Smooth muscle cell (in vitro differentiated cells): ENCODE data around the gene BORCS5. TPM values are rescaled to one million over a fixed set of nuclear protein-coding genes. Genes with fewer than 3 reads are reported as not detected.
"Not testable (repeated sequence)": the region's sequence is repeated elsewhere in the genome, so short reads cannot be mapped to it uniquely, and the experiment has no call there.

Experiments used
- DNase-seq: peaks from one replicate; lab custom pipeline; 2025; ENCODE audit not compliant: unreplicated experiment; lab: John Stamatoyannopoulos, UW
- H2AFZ ChIP-seq: fragments of 200-600 bp; sonication (generic); 2 replicates; pipeline ENCODE4 v1.6.0; 2016; ENCODE audit warnings: antibody characterized with exemption, low read depth, mild to moderate bottlenecking
- H3F3A ChIP-seq: fragments of 200-600 bp; sonication (generic); 2 replicates; pipeline ENCODE4 v1.6.0; 2017; ENCODE audit warnings: antibody characterized with exemption, low read depth
- H3K27ac ChIP-seq: fragments of 200-600 bp; sonication (generic); 2 replicates; pipeline ENCODE4 v1.5.1; 2016; ENCODE audit warnings: low read depth, mild to moderate bottlenecking
- H3K27me3 ChIP-seq: fragments of 200-600 bp; sonication (generic); 2 replicates; pipeline ENCODE4 v1.6.1; 2016; ENCODE audit warnings: low read depth, mild to moderate bottlenecking
- H3K36me3 ChIP-seq: fragments of 200-600 bp; sonication (generic); 2 replicates; pipeline ENCODE4 v1.5.1; 2016; ENCODE audit warnings: low read depth
- H3K4me1 ChIP-seq: fragments of 200-600 bp; sonication (generic); 2 replicates; pipeline ENCODE4 v1.5.1; 2016; ENCODE audit warnings: low read depth
- H3K4me2 ChIP-seq: fragments of 200-600 bp; sonication (generic); 2 replicates; pipeline ENCODE4 v1.6.0; 2016; ENCODE audit warnings: mild to moderate bottlenecking
- H3K4me3 ChIP-seq: fragments of 200-600 bp; sonication (generic); 2 replicates; pipeline ENCODE4 v1.5.1; 2016; ENCODE audit warnings: mild to moderate bottlenecking
- H3K79me2 ChIP-seq: fragments of 200-600 bp; sonication (generic); 2 replicates; pipeline ENCODE4 v1.6.0; 2016; ENCODE audit warnings: low read depth, mild to moderate bottlenecking
- H3K9ac ChIP-seq: fragments of 200-600 bp; sonication (generic); 2 replicates; pipeline ENCODE4 v1.6.0; 2016; ENCODE audit warnings: low read depth
- H3K9me3 ChIP-seq: fragments of 200-600 bp; sonication (generic); replicated peaks from 2 replicates; pipeline ENCODE4 v1.5.1; 2016; ENCODE audit warnings: low read depth
- H4K20me1 ChIP-seq: fragments of 200-600 bp; sonication (generic); 2 replicates; pipeline ENCODE4 v1.6.0; 2016; ENCODE audit warnings: low read depth
- WGBS: methylation state at CpG from one replicate; pipeline ENCODE4 v1.1.7; 2016; ENCODE audit warnings: low lambda C conversion rate; 5-methylcytosine and 5-hydroxymethylcytosine counted together
- polyA plus RNA-seq: library from polyadenylated mRNA; unstranded; fragments of >200 nt; fragmentation: Nextera tagmentation; extraction: Ambion mirVana; gene quantifications from 2 replicates; pipeline ENCODE4 v1.2.1, GENCODE V29; 2016
- total RNA-seq: library from RNA; depleted of rRNA; stranded (reverse); fragments of >200 nt; gene quantifications from 2 replicates; pipeline ENCODE4 v1.2.3, GENCODE V29; 2014
- TF ChIP-seq, protein P1 (sequence below): fragments of 200-600 bp; sonication (generic); IDR thresholded peaks from 2 replicates; pipeline ENCODE4 v1.5.1; 2017; ENCODE audit warnings: borderline replicate concordance, mild to moderate bottlenecking, antibody characterized with exemption; ENCODE audit not compliant: insufficient read depth, poor library complexity, severe bottlenecking

BORCS5 gene
- 11.2 and 29.8 TPM in 2 replicates for total RNA-seq
- 8.0 and 11.7 TPM in 2 replicates for polyA plus RNA-seq

GRCh38 chr12:12356896-12357718, at the start of gene BORCS5:
BORCS5 (plus strand) TSS chr12:12357078; CDS start chr12:12357452, 374 bp downstream.
- Histone ChIP-seq H3K9me3 (no peaks in the 10 kb centered on the region), H3K36me3 (no peaks in the 10 kb centered on the region), H3K4me2 (peak within 1 kb of the TSS; percentile 92), H3K4me1 (peaks cover 11% of the 10 kb centered on the region), H4K20me1 (peaks cover 2% of the 10 kb centered on the region), H3K4me3 (peak within 1 kb of the TSS; percentile 74), H3K27ac (peak within 1 kb of the TSS; percentile 79), H3K79me2 (peaks cover 23% of the 10 kb centered on the region), H3K9ac (peak within 1 kb of the TSS; percentile 77), H2AFZ (peak within 1 kb of the TSS; percentile 94), H3F3A (no peaks in the 10 kb centered on the region), H3K27me3 (no peaks in the 10 kb centered on the region)
- TF ChIP-seq, protein P1, sequence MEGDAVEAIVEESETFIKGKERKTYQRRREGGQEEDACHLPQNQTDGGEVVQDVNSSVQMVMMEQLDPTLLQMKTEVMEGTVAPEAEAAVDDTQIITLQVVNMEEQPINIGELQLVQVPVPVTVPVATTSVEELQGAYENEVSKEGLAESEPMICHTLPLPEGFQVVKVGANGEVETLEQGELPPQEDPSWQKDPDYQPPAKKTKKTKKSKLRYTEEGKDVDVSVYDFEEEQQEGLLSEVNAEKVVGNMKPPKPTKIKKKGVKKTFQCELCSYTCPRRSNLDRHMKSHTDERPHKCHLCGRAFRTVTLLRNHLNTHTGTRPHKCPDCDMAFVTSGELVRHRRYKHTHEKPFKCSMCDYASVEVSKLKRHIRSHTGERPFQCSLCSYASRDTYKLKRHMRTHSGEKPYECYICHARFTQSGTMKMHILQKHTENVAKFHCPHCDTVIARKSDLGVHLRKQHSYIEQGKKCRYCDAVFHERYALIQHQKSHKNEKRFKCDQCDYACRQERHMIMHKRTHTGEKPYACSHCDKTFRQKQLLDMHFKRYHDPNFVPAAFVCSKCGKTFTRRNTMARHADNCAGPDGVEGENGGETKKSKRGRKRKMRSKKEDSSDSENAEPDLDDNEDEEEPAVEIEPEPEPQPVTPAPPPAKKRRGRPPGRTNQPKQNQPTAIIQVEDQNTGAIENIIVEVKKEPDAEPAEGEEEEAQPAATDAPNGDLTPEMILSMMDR = peak; percentile 10
- DNase-seq = peak; percentile 73
- WGBS = under 1% methylated on average over 69 of the region's 72 CpGs

DNA sequence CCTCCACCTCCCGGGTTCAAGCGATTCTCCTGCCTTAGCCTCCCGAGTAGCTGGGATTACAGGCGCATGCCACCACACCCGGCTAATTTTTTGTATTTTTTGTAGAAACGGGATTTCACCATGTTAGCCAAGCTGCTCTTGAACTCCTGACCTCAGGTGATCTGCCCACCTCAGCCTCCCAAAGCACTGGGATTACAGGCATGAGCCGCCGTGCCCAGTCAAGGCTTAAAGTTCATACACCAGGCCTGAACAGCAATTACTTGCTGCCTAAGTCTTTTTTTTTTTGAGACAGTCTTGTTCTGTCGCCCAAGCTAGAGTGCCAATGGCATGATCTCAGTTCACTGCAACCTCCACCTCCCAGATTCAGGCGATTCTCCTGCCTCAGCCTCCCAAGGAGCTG, 46.2 kb upstream of the BORCS5 start:
- H3K79me2 ChIP-seq, DNase-seq, H3K27me3 ChIP-seq, H3K9ac ChIP-seq, H2AFZ ChIP-seq, H3K4me2 ChIP-seq, H3F3A ChIP-seq, H4K20me1 ChIP-seq, H3K27ac ChIP-seq, H3K36me3 ChIP-seq, H3K4me3 ChIP-seq, H3K4me1 ChIP-seq, H3K9me3 ChIP-seq: not testable (repeated sequence)
- 90% methylated on average over 10 of the region's 10 CpGs for WGBS

DNA sequence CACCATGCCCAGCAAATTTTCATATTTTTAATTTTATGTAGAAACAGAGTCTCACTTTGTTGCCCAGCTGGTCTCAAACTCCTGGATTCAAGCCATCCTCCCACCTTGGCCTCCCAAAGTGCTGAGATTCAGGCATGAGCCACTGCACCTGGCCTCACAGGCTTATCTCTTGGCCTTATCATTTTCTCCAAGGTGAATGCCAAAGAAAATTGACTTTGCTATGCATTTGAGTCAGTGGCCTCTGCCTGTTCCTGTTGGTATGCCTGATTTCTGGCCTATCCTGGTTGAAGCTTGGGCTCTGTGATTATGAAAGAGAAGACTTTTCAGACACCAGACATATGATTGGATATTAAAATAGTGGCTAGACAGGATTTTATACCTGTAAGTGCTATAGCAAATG, 41.0 kb upstream of the BORCS5 start:
- no peak overlapping the region for H3K4me3 ChIP-seq
- H3K36me3 ChIP-seq = no peaks in the 10 kb centered on the region
- no peak overlapping the region for H3K4me2 ChIP-seq
- TF ChIP-seq, protein P1 = no peak
- H3K4me1 ChIP-seq = no peaks in the 10 kb centered on the region
- H3K9me3 ChIP-seq = no peaks in the 10 kb centered on the region
- H3K27me3 ChIP-seq = no peaks in the 10 kb centered on the region
- H3F3A ChIP-seq = no peaks in the 10 kb centered on the region
- DNase-seq = no peak
- H3K27ac ChIP-seq = no peak overlapping the region
- H4K20me1 ChIP-seq = no peaks in the 10 kb centered on the region
- H2AFZ ChIP-seq = no peak overlapping the region
- H3K9ac ChIP-seq = no peak overlapping the region
- no peaks in the 10 kb centered on the region for H3K79me2 ChIP-seq

DNA sequence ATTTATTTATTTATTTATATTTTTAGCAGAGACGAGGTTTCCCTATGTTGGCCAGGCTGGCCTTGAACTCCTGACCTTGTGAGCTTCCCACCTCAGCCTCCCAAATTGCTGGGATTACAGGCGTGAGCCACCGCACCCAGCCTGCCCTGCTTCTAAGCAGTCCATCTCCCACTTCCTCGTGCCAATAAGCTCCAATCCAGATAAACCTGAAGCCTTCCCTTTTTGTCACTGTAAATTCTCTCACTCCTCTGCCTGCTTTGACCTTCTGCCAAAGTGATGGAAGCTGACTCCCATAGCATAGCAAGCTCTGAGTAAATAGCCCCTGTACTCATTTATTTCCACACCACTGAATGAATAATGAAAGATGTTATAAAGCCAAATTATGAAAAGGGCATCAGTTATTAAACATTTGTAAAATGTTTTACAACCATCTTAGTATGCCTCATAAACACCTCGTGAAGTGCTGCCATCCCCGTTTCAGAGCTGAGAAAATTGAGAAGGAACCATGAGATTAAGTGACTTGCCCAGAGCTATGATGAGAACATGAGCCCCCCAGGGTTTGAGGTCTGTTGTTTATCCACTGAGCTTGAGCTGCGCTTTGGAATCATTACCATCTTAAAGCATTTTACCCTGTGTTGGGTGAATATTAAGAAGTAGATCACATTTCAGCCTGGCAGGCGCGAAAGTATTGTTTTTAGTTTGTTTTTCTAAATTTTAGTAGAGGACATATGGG, 37.3 kb upstream of the BORCS5 start:
- H3K4me2 ChIP-seq = peak overlapping the region; percentile 67
- DNase-seq = no peak
- TF ChIP-seq, protein P1 = no peak
- H3F3A ChIP-seq = no peaks in the 10 kb centered on the region
- H2AFZ ChIP-seq = peak overlapping the region; percentile 84
- H3K9ac ChIP-seq = no peak overlapping the region
- H3K79me2 ChIP-seq = no peaks in the 10 kb centered on the region
- H3K4me1 ChIP-seq = no peaks in the 10 kb centered on the region
- H3K27ac ChIP-seq = no peak overlapping the region
- H3K9me3 ChIP-seq = no peaks in the 10 kb centered on the region
- H3K27me3 ChIP-seq = no peaks in the 10 kb centered on the region
- H3K4me3 ChIP-seq = peak overlapping the region; percentile 19
- H3K36me3 ChIP-seq = no peaks in the 10 kb centered on the region
- WGBS = 49% methylated on average over 9 of the region's 9 CpGs
- H4K20me1 ChIP-seq = no peaks in the 10 kb centered on the region
